Effector CD4-positive, alpha-beta T cell (primary cell): ENCODE data around the gene NRAP.

Experiments used
- DNase-seq: peaks from one replicate; pipeline ENCODE4 v3.0.0-alpha.2; 2020

Gene NRAP

GRCh38 chr10:113604572-113604971 lies 59.3 kb downstream of the NRAP start:
- DNase-seq: no peak

DNA sequence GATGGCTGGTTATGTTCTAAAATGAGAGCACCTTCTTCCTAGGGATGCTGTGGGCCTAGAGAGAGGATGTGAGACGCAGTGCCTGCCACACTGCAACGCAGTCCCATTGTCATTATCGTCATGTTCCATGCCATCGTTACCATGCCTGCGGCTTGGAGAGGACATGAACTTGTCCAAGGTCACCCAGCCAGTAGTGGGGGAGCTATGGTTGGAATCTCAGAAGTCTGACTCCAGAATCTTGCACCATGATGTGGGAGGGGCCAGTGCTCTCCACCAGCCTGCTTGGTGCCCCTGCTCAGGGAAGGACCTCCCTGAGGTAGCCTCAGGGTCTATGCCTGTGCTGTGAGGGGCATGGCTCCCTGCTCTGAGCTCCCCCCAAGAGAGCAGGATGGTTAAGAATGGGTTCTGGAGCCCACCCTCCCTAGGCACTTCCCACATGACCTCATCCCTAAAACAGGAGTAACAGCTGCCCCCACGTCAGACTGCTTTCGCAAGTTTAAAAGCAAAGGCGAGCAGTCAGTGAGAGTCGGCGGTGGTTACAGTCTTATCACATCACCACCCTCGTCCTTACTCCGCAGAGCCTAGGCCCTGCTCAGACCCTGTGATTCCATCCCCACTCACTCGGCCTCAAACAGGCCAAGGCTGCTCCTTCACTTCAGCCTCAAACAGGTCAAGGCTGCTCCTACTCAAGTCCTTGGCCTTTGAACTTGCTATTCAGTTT lies 60.6 kb downstream of the NRAP start:
- DNase-seq: no peak

DNA sequence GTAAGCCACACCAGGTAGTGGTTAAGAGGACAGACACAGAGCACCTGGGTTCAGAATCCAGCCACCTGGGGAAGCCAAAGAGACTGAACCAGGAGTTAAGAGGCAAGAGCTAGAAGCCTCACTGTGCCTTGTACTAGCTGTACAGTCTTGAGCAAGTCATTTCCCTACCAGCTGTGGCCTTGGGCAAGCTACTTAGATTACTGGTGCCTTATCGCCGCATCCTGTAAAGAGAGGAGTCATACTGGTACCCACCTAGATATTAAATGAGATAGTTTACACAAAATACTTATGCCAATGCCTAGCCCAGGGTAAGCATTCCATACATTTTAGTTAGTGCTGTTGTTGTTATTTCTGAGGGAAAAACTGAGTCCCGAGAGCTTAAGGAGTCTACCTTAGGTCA lies 63.3 kb downstream of the NRAP start:
- no peak for DNase-seq

DNA sequence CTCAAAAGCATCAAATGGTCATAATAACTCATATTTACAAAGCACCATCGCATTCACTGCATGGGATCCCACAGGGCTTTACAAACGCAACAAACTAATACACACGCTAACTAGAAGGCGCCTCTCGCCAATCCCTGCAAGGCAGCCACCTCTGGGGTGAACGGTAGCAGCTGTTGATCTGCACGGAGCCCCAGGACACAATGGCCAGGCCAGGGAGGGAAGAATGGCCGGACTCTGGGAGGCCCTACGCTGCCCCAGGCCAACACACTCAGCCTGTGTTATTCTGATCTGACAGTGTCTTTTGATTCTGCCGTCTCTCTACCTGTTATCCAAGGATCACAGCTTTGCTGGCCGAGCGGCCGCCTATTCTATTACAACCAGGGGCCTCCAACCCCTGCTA lies 69.2 kb downstream of the NRAP start:
- no peak for DNase-seq

GRCh38 chr10:113592380-113592779 lies 71.5 kb downstream of the NRAP start:
- DNase-seq: no peak

DNA sequence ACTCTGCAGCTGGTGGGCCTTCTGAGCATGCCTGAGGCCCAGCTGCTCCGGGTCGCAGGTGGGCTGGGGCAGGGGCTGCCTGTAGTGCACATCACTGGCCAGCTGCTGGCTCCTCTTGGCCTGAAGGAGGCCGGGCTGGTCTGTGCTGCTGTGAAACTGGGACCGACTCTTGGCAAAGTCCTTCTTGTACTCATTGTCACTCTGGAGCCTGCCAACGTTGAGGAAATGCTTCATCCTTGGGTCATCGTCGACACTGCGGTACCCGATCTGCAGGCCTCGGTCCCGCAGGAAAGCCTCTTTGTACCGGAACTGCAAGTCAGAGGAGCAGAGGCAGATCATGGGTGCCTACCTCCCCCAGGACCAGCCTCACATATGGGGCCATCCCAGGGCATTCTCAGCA lies 73.3 kb downstream of the NRAP start:
- no peak for DNase-seq

DNA sequence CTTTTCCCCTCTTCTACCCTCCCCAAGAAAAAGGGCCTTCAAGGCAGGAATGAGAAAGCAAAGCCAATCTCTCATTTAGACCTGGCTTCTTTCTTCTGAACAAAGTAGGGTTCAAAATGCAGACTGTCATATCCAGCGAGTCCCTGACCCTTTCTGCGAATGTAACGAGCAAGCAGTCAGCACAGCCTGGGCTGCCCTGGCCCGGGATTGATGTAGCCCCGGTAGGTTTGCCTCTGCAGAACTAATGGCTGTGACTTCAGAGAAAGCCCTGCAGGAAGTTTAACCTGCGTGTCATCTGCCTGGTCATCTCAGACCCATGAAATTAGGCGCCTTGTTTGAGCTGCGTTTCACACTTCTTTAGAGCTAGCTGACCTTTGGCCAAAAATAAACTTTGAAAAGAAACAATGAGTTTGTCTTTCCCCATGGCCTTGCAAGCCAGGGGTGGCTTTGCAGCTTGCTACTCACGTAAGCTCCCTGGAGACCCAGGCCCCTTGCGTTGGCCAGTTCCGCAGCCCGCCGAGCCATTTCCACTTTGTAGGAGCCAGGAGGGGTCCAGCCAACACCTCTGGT lies 74.6 kb downstream of the NRAP start:
- DNase-seq: no peak

DNA sequence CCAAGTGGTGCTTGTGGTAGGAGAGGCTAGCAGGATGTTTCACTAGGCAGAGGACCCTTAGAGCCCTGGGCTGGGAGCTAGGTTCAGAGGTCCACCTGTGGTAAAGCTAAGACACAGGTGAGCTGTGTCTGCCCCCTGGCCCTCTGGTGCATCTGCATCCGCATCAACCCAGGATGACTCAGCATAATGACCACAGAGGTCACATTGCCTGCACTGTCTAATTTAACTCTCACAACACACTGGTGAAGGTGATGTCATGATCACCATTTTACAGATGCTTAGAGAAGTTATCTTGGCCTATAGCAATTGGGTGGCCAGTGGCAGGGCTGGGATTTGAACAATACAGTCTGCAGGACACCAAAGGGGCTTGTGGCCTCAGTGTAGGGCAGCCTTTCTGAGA lies 77.9 kb downstream of the NRAP start:
- no peak for DNase-seq

DNA sequence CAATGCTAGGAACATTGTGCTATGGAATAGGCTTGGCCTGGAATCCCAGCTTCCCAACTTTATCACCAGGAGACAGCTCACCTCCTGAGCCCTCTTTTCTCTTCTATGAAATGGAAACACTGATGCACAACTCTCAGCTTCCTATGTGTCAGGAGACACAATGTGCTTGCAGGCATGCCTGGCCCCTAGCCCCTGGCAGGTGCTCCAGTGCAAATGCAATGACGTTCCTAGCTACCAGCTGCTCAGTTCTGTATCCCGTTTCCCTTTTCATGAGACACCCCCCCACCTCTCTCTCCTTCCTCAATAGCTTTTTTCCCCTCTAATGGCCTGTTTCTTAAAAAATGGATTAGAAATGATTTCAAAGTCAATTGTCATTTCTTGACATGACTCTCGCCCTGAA lies 80.3 kb downstream of the NRAP start:
- no peak for DNase-seq

DNA sequence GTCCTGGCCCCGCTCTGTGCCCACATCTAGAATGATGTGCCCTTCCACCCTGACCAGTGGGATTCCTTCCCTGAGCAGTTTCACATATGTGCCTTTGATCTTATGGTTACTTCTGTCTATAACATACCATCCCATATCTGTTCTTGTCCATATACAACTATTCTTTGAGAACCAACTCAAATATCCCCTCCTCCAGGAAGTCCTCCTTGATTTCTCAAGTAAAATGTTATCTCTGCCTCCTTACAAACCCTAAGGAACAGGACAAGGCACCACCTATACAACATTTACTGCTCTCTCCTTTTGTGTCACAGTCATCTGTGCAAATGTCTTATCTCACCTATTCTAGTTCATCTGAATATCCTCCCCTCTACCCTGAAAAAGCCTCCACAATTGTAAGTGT lies 82.7 kb downstream of the NRAP start:
- no peak for DNase-seq

DNA sequence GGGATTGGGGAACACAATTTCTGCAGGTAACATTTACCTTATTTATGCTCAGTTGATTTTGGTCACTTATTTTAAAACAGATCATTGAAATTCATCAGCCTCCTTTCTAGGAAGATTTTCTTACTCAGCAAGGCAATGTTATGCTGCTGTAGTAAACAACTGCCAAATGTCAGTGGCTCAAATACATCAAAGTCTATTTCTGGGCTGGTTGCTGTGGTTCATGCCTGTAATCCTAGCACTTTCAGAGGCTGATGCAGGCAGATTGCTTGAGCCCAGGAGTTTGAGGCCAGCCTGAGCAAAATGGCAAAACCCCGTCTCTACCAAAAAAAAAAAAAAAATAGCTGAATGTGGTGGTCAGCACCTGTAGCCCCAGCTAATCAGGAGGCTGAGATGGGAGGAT lies 85.1 kb downstream of the NRAP start:
- no peak for DNase-seq

DNA sequence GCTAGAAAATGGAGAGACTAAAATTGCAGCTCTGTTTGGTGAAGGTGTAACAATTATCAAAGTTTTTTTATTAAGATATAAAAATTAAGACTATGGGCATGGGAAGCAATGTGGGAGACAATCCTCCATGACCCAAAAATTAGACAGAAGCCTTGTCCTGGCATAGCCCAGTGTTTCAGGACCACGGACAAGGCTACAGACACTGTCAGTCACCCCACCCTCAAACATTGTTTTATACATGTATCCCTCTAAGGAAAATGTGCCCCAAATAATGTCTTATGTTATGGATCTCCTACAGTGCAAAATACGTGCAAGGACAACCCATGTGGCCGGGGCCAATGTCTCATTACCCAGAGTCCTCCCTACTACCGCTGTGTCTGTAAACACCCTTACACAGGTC lies 87.0 kb downstream of the NRAP start:
- DNase-seq: no peak

DNA sequence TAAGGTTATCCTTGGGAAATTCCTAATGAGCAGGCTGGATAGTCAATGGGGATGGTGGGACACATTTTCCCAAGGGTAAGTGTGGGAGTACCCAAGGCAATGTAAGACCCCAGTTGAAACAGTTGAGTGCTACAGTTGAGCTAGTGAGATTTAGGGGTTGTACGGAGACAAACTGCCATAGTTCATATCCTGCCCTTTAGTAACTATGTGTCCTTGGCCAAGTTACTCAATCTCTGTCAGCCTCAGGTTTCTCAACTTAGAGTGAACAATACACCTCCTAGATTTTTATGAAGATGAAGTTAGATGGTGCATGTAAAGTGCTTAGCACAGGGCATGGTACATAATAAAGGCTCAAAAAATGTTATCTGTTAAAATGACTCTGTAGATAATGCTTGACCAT lies 90.5 kb downstream of the NRAP start:
- DNase-seq: no peak

DNA sequence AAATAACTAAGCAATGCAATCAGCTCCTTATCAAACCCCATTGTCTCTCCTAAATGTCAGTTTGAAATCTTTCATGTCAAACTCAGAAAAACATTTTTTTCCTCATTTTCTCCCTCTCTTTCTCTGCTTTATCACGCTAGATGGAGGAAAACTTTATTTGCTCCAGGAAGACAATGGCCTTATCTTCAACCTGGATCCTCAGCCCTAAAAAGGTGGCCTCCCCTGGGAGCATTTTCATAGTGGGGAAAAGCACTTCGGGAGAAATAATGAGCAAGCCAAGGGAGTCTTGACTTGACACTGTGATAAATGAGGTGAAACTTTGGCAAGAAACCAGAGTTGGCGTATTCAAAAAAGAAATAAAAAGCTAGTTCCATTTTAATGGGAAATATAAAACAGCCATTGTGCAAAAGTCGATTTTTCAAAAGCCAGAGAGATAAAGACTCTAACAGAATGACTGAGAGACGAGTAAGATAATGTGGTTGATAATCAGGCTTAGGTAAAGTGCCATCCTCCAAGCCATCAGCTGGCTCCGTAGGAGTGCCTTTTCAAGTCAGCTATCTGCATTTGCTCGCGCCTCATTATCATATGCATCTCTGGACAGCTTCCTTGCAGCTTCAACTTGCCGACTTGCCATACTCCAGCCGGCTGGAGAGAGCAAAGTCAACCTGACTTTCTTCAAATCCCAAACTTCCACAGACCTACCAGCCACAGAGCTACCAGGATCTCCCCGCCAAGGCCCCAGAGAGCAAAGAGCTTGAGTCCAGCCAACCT lies 91.1 kb downstream of the NRAP start:
- DNase-seq: no peak

DNA sequence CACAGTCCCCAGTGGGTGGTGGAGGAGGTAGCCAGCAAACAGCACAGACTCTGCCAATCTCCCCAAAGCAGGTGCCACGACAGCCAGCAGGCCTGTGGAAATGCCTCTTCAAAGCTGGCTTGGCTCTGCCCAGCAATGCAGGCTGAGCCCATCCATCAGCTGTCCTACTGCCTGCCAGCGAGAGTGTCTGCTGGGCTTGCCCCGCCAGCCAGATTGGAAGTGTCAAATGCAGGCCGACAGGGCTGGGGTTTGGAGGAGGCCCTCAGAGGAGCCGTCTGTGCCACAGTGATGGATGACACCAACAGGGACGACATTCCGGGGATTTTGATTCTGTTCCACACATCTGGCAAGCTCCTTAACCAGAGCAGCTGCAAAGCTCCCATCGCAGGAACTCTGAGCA lies 94.3 kb downstream of the NRAP start:
- no peak for DNase-seq

DNA sequence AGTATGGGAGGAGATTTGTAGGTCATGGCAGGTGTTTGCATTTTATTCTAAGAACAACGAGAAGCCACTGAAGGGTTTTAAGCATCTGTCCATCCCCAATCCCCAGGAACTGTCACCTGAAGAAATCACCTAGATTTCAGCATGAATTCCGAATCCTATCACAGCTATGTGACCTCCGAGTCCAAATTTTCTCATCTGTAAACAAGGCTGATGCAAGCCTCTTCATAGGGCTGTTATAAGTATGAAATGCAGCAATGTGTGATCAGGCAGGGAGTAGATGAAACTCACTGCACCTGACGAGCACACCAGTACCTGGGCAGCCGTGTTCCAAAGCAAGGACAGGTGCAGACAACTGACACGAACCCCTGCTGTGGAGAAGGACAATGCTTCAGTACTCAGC lies 97.0 kb downstream of the NRAP start:
- no peak for DNase-seq

- DNase-seq: no peak
Measured at GRCh38 chr10:113565364-113565763, 98.5 kb downstream of the NRAP start.

GRCh38 chr10:113563306-113564088 lies 100.3 kb downstream of the NRAP start:
- DNase-seq: peak; percentile 45

DNA sequence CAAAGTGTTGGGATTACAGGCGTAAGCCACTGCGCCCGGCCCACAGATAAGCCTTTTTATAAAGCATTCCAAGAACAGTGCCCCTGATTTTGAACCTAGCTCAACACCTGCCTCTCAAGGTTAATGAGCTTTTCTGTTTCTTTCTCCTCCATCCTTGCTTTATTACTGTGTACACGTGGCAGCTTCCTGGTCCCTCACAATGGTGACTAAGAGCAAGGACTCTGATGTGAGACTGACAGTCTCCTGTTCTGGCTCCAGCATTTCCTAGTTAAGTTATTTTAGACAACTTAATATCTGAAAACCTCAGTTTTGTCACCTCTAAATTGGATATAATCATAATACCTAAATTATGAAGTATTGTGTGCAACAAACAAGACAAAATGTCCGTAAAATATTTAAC lies 101.1 kb downstream of the NRAP start:
- DNase-seq: no peak

GRCh38 chr10:113562069-113562468 lies 101.8 kb downstream of the NRAP start:
- no peak for DNase-seq

- DNase-seq: no peak
Measured at GRCh38 chr10:113561214-113561613, 102.6 kb downstream of the NRAP start.

- DNase-seq: no peak
Measured at GRCh38 chr10:113560071-113560470, 103.8 kb downstream of the NRAP start.

- DNase-seq: no peak
Measured at GRCh38 chr10:113557903-113558321, 105.9 kb downstream of the NRAP start.
